Activated CD8-positive, alpha-beta memory T cell treated with anti-CD3 and anti-CD28 coated beads, Interleukin-2, amount 50 U/mL, for 24 hours (primary cell): ENCODE data around the gene NPTX1.

Experiments
- DNase-seq: peaks from one replicate; pipeline ENCODE4 v3.0.0-alpha.2; 2020; ENCODE audit errors: extremely low read depth

NPTX1 gene

GRCh38 chr17:80443916-80444643, 32.3 kb downstream of the NPTX1 start:
- no peak for DNase-seq

DNA sequence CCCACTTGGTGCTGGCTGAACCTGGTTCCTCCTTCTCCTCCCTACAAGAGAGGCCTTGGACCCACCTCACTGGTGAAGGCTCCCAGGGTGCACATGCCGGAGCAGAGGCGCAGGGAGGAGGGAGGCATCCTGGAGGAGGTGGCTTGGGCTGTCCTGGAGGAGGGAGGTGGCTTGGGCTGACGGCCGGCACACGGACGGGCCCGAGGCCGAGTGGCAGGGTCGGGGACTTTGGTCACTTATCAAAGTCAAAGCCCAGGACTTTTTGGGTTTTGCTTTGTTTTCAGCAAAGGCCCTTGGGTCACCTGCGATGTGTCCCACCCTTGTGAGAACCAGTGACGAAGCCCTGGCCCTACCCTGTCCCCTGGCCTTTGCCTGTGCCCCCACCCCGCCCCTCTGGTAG, 32.9 kb downstream of the NPTX1 start:
- no peak for DNase-seq

- no peak for DNase-seq
These were observed 33.6 kb downstream of the NPTX1 start for GRCh38 chr17:80442764-80443163.

DNA sequence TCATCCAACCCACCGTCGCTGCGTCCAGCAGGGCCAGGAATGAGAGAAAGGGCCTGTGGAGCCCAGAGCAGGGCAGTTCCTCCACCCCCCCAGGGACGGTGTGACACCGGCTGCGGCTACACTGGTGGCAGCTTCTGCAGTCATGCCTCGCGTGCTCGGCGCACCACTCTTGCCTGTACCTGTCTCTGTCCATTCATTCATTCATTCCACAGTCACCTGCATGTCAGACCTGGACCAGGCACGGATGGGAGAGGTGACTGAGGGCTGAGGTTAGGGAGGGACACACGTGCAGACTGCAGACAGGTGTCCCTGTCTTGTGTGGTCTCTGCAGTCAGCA, 34.1 kb downstream of the NPTX1 start:
- DNase-seq: no peak

- no peak for DNase-seq
These were observed 34.6 kb downstream of the NPTX1 start for GRCh38 chr17:80441598-80442322.

- DNase-seq: no peak
These were observed 35.3 kb downstream of the NPTX1 start for GRCh38 chr17:80441133-80441578.

- no peak for DNase-seq
These were observed 36.9 kb downstream of the NPTX1 start for GRCh38 chr17:80439499-80439898.

- no peak for DNase-seq
These were observed 37.6 kb downstream of the NPTX1 start for GRCh38 chr17:80438806-80439205.

DNA sequence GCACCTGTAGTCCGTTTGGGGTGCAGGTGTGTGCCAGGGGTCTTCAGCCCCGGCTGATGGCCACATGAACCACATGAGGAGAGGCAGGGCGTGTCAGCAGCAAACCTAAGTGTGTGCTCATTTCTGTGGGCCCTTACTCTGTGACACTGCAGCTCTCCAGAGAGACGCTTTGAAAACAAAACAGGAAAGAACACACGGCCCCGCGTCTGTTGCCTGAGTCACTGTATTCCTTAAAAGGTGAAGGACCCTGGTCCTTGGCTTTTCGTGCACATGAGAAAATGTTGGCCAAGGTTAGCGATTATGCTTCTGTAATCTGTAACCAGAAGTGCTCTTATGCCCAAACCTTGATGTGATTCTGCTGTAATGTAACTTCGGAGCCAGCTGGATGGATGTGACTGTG, 38.9 kb downstream of the NPTX1 start:
- no peak for DNase-seq

GRCh38 chr17:80433916-80434666, 42.3 kb downstream of the NPTX1 start:
- DNase-seq: no peak

GRCh38 chr17:80432961-80433550, 43.4 kb downstream of the NPTX1 start:
- DNase-seq: no peak

DNA sequence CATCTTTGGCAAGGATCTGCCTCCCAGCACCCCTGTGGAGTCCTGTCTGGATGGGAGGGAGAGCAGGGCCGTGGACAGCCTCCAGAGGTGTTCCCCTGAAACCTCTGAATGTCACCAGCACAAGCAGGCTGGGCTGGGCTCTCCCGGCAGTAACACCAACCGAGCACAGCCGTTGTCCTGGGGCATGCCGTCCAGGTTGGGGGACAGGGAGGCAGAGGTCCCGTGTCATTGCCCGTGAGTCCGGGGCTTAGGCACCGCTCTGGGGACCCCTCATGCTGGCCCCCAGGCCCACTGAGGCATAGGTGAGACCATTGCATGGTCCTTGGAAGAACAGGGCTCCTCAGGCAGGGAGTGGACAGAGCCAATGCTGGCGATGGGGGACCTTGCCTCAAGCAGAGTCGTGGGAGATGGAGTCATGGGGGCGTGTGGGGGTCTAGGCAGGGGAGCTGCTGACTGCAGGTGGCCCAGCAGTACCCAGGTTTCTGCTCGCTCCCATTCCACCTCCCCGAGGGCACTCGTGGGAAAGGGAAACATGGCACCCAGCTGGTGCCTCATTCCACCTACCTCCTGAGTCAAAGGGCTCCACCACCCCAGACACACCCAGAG, 44.0 kb downstream of the NPTX1 start:
- DNase-seq: no peak

DNA sequence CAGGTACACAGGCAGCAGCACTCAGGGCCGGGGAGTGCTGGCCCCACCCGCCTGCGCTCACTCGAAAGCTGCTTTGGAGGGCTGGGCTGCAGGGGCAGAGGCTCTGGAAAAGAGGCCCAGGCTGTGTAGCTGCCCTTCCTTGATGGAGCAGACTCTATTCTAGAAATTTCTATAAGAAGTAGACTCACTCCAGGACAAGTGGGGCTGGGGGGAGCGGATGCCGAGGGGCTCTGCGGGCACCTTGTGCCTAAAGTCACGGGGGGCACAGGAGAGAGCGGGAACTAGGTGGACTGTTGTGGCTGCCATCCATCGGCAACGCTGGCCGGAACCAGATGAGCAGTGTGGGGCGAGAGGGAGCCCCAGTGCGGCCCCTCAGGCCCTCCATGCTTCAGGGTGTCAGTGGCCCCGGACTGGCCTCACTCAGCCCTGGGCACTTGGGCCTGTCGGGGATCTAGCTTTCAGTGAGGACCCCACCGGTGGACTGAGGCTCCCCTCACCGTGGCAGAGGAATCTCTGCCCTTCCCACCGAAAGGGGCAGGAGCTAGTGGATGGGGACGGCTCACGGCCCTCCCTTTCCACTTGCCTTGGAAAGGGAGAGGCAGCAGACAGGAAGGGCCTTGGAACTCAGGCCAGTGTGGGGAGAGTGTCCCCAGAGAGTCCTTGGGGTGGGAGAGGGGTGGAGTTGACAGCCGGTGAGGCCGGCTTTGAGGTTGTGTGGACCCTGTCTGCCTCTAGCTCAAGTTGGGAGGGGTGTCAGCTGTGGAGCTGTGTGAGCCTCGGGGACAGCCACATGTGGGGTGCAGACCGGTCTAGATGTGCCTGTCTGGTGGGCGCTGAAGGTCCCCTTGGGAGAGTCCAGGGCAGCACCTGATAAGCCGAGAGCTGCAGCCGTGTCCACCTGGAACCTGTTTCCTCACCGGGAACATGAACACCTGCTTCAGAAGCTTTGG, 44.9 kb downstream of the NPTX1 start:
- no peak for DNase-seq

GRCh38 chr17:80430446-80431245, 45.8 kb downstream of the NPTX1 start:
- no peak for DNase-seq

DNA sequence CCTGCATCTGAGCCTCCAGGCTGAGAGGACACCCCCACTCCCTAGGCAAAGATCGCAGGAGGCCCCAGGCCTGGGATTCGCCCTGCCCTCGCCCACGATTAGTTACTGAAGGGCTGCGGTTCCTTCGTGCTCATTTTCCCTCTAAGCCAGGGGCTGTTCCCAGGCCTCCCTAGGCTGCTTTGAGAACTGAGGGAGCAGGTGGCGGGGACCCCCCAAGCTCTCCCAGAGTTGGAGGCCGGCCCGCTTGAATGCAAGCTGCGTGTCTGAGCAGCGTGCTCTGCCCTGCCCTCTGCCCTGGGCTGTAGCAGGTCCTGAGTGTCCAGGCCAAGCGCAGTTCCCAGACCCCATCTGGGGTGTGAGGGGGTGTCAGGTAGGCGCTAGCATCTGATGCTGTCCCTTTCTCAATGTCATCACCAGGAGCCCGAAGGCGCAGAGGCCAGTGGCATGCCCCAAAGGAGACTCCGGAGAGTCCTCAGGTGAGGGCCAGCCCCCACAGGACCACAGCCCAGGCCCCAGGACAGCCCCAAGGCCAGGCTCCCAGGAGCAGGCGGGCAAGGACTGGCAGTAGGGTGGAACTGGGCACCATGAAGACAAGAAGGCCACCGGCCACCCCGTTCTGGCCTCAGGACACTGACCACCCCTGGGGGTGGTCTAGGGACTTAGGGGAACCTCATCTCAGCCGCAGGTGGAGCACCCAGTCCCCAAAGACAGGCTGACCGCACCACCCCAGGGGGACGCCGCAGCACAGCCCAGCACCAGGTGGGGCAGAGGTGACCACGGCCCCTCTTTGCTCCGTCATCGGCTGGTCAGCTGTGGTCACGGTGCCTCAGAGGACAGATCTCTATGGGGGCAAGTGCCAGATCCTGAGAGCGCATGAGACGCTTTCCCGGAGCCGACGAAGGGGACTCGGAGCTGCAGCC, 46.8 kb downstream of the NPTX1 start:
- no peak for DNase-seq

GRCh38 chr17:80428796-80429195, 47.6 kb downstream of the NPTX1 start:
- no peak for DNase-seq

- DNase-seq: no peak
These were observed 48.0 kb downstream of the NPTX1 start for GRCh38 chr17:80428363-80428762.

- DNase-seq: no peak
These were observed 48.8 kb downstream of the NPTX1 start for GRCh38 chr17:80427366-80428282.
